B cell (primary cell): ENCODE results near the gene TAGLN3. TPM values are rescaled to one million over a fixed set of nuclear protein-coding genes. Genes with fewer than 3 reads are reported as not detected.

Experiments used
- ATAC-seq: fragments of 200-7000 bp; cut with Tn5 transposase; one replicate; pipeline ENCODE4 v1.10.0; 2021; ENCODE audit warnings: low read depth, mild to moderate bottlenecking, moderate number of reproducible peaks, moderate library complexity
- CTCF ChIA-PET: fragments of 350-600 bp; sonication (Branson Sonifier 250); formaldehyde crosslinking; loops from one replicate; lab custom pipeline; 2021; ENCODE audit warnings: antibody characterized with exemption, inconsistent platforms; lab: Charles Lee
- POLR2A ChIA-PET: fragments of 350-600 bp; sonication (Branson Sonifier 250); formaldehyde crosslinking; loops from one replicate; lab custom pipeline; 2021; ENCODE audit warnings: antibody characterized with exemption; lab: Charles Lee
- DNase-seq: peaks from one replicate; pipeline ENCODE4 v3.0.0; 2013
- H2AFZ ChIP-seq: 2 replicates; pipeline ENCODE4 v1.6.1; 2012; ENCODE audit warnings: mild to moderate bottlenecking, low read depth, low read length; ENCODE audit not compliant: insufficient read depth, poor library complexity, severe bottlenecking
- H3K27ac ChIP-seq, 2 donors: 1 replicate in 1 of 2; 2 replicates in 1 of 2; pipeline ENCODE4 v1.5.1; 2012 to 2013; ENCODE audit warnings: low read length in 2 of 2, mild to moderate bottlenecking in 2 of 2, moderate library complexity in 1 of 2
- H3K27me3 ChIP-seq, 4 experiments: fragments of 200-600 bp in 1 of 4; sonication (generic) in 1 of 4; replicated peaks in 1 of 4; 1 replicate in 2 of 4; 2 replicates in 2 of 4; pipeline versions ENCODE4 v1.6.1 to v1.7.0; 2013 to 2016; ENCODE audit warnings: low read length in 3 of 4, mild to moderate bottlenecking in 2 of 4, mixed read lengths in 1 of 4, moderate library complexity in 1 of 4; ENCODE audit not compliant: insufficient read depth in 4 of 4, control insufficient read depth in 3 of 4; ENCODE audit errors: control extremely low read depth in 1 of 4
- H3K36me3 ChIP-seq, 2 experiments: replicated peaks in 1 of 2; 1 replicate in 1 of 2; 2 replicates in 1 of 2; pipeline versions ENCODE4 v1.6.1 to v1.7.1; 2013; ENCODE audit warnings: low read length in 1 of 2; ENCODE audit not compliant: insufficient read depth in 2 of 2, control insufficient read depth in 1 of 2; ENCODE audit errors: control extremely low read depth in 1 of 2, extremely low read depth in 1 of 2
- H3K4me1 ChIP-seq, 2 donors: fragments of 200-600 bp in 1 of 2; sonication (generic) in 1 of 2; 1 replicate in 1 of 2; 2 replicates in 1 of 2; pipeline versions ENCODE4 v1.5.1 to v1.6.1; 2013 to 2017; ENCODE audit warnings: low read length in 2 of 2; ENCODE audit not compliant: control insufficient read depth in 2 of 2, insufficient read depth in 2 of 2
- H3K4me2 ChIP-seq: replicated peaks from 2 replicates; pipeline ENCODE3; 2012; ENCODE audit warnings: mild to moderate bottlenecking, low read depth, low read length; ENCODE audit not compliant: poor library complexity, severe bottlenecking
- H3K4me3 ChIP-seq, 5 experiments: fragments of 200-600 bp in 1 of 5; sonication (generic) in 1 of 5; 1 replicate in 3 of 5; 2 replicates in 2 of 5; pipeline versions ENCODE4 v1.5.1 to v1.7.0; 2011 to 2016; ENCODE audit warnings: low read length in 4 of 5, mild to moderate bottlenecking in 4 of 5, low read depth in 2 of 5, control low read depth in 1 of 5, moderate library complexity in 1 of 5; ENCODE audit not compliant: insufficient read depth in 1 of 5; ENCODE audit errors: control extremely low read depth in 1 of 5, extremely low read depth in 1 of 5
- H3K79me2 ChIP-seq: fragments of 200-600 bp; sonication (generic); one replicate; pipeline ENCODE4 v1.6.0; 2016; ENCODE audit warnings: low read length; ENCODE audit not compliant: control insufficient read depth, insufficient read depth
- H3K9ac ChIP-seq: fragments of 200-600 bp; sonication (generic); 2 replicates; pipeline ENCODE4 v1.6.1; 2017; ENCODE audit warnings: mild to moderate bottlenecking, low read length, moderate library complexity
- H3K9me3 ChIP-seq, 3 donors: one replicate each; pipeline versions ENCODE4 v1.6.1 to v1.7.1; 2013; ENCODE audit warnings: low read length in 2 of 3; ENCODE audit not compliant: control insufficient read depth in 2 of 3, insufficient read depth in 1 of 3; ENCODE audit errors: control extremely low read depth in 1 of 3
- H4K20me1 ChIP-seq: 2 replicates; pipeline ENCODE4 v1.6.0; 2012; ENCODE audit warnings: mild to moderate bottlenecking, low read length; ENCODE audit not compliant: insufficient read depth, control insufficient read depth, poor library complexity, severe bottlenecking
- H3K27ac Mint-ChIP-seq: one replicate; pipeline ENCODE4 v1.8.0; 2021; ENCODE audit warnings: mixed read lengths
- H3K27me3 Mint-ChIP-seq: one replicate; pipeline ENCODE4 v1.8.0; 2021; ENCODE audit warnings: mixed read lengths
- H3K4me1 Mint-ChIP-seq: one replicate; pipeline ENCODE4 v1.8.0; 2021; ENCODE audit warnings: mixed read lengths
- H3K4me3 Mint-ChIP-seq: one replicate; pipeline ENCODE4 v1.8.0; 2021; ENCODE audit warnings: mixed read lengths
- H3K9me3 Mint-ChIP-seq: one replicate; pipeline ENCODE4 v1.8.0; 2022; ENCODE audit warnings: mixed read lengths; ENCODE audit not compliant: insufficient read depth
- CTCF ChIP-seq: fragments of 200-600 bp; IDR thresholded peaks from one replicate; pipeline ENCODE4 v1.8.0; 2022; ENCODE audit warnings: antibody characterized with exemption, mild to moderate bottlenecking
- EZH2 ChIP-seq: IDR thresholded peaks from 2 replicates; pipeline ENCODE4 v1.6.1; 2012; ENCODE audit warnings: borderline replicate concordance, low read depth, mild to moderate bottlenecking, moderate library complexity, low read length; ENCODE audit not compliant: insufficient read depth, poor library complexity, severe bottlenecking
- WGBS: methylation state at CpG from one replicate; pipeline ENCODE4 v1.1.5; 2013; ENCODE audit warnings: missing lambda C conversion rate; ENCODE audit not compliant: insufficient coverage; 5-methylcytosine and 5-hydroxymethylcytosine counted together
- intact Hi-C: fragments of 100-400 bp; cut with micrococcal nuclease; formaldehyde crosslinking; loops from one replicate; pipeline ENCODE4 v1.10.0; 2022
- polyA plus RNA-seq: library from polyadenylated mRNA; depleted of rRNA; stranded (reverse); fragments of >200 nt; gene quantifications from 2 replicates; pipeline ENCODE4 v1.2.3, GENCODE V29; 2012
- total RNA-seq, 2 donors: library from RNA; stranded (reverse); fragments of 120-200 nt in 1 of 2; gene quantifications; 1 replicate in 1 of 2; 2 replicates in 1 of 2; pipeline versions ENCODE4 v1.2.3 to v1.2.4, GENCODE V29; 2013 to 2022

Gene TAGLN3
- total and polyA plus RNA-seq, 2 donors (not counting 1 experiment from before 2014, with no cell fraction given): not detected

DNA sequence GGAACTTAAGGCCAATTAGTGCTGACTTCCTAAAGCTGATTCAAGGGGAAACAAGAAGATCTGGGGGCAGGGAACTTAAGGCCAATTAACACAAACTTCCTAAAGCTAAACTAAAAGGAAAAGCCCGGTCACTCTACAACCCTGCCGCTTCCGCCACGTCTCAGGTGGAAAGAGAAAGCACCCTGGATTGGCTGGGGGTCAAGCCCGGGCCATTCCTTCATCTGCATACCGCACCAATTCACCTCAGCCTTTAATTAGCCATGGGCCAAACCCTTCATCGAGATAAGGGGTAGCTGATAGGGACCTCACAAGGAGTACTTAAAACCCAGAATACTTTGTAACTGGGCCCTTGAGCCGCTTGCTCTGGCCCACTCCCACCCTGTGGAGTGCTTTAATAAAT lies 50.2 kb downstream of the TAGLN3 start:
- WGBS: 85% methylated on average over 6 of the region's 8 CpGs
- Histone ChIP-seq H3K36me3 (no peaks in the 10 kb centered on the region), H3K27ac (no peak overlapping the region), H3K79me2 (no peaks in the 10 kb centered on the region), H3K9me3 (no peaks in the 10 kb centered on the region), H3K4me2 (no peak overlapping the region), H3K9ac (no peak overlapping the region), H3K27me3 (peaks cover 0 to 3% (median 0%) of the 10 kb centered on the region in 4 experiments), H3K4me3 (no peak overlapping the region), H3K4me1 (peaks cover 2% of the 10 kb centered on the region in 2 donors), H4K20me1 (no peaks in the 10 kb centered on the region), H2AFZ (no peak overlapping the region)
- intact Hi-C loops: no loop called here
- no peaks in the 10 kb centered on the region for H3K4me1 Mint-ChIP-seq
- no peaks in the 10 kb centered on the region for H3K9me3 Mint-ChIP-seq
- H3K27ac Mint-ChIP-seq: no peak overlapping the region
- no peak overlapping the region for H3K4me3 Mint-ChIP-seq
- TF ChIP-seq EZH2: no peak
- ChIA-PET POLR2A (no interaction called here), CTCF (no interaction called here)
- DNase-seq (no peak), ATAC-seq (no peak)
- peaks cover 24% of the 10 kb centered on the region for H3K27me3 Mint-ChIP-seq

GRCh38 chr3:112053229-112053628 lies 54.5 kb downstream of the TAGLN3 start:
- TF ChIP-seq CTCF (no peak), EZH2 (no peak)
- H3K9ac ChIP-seq: no peak overlapping the region
- H3K4me2 ChIP-seq: no peak overlapping the region
- Mint-ChIP-seq H3K9me3 (no peaks in the 10 kb centered on the region), H3K4me1 (no peaks in the 10 kb centered on the region), H3K27ac (no peak overlapping the region), H3K4me3 (no peak overlapping the region), H3K27me3 (peaks cover 26% of the 10 kb centered on the region)
- ChIA-PET POLR2A (no interaction called here), CTCF (interaction anchor here (0.8 to 1.6 kb wide), 2 partner anchors 10 to 338 kb away, joined by 3 to 13 read pairs; no protein-coding TSS in a partner anchor)
- H3K4me1 ChIP-seq: no peaks in the 10 kb centered on the region
- H3K27me3 ChIP-seq: peaks cover 0 to 3% (median 0%) of the 10 kb centered on the region in 4 experiments
- no peaks in the 10 kb centered on the region for H3K9me3 ChIP-seq
- H3K79me2 ChIP-seq: no peaks in the 10 kb centered on the region
- intact Hi-C loops: no loop called here
- H4K20me1 ChIP-seq: no peaks in the 10 kb centered on the region
- WGBS: no CpG with 5 or more reads among the region's 1 CpG
- no peak for DNase-seq
- H3K4me3 ChIP-seq: no peak overlapping the region
- ATAC-seq: no peak
- no peaks in the 10 kb centered on the region for H3K36me3 ChIP-seq
- H2AFZ ChIP-seq: no peak overlapping the region
- no peak overlapping the region for H3K27ac ChIP-seq
